Subcutaneous adipose tissue (tissue), 4 donors: ENCODE results near the gene KCTD12. TPM values are rescaled to one million over a fixed set of nuclear protein-coding genes. Genes with fewer than 3 reads are reported as not detected.

Source experiments
- CTCF ChIP-seq: fragments of 450-650 bp; IDR thresholded peaks from one replicate; pipeline ENCODE4 v1.5.1; 2016; ENCODE audit warnings: low read depth, mild to moderate bottlenecking, control low read depth, antibody characterized with exemption, moderate library complexity
- total RNA-seq, 4 donors: library from RNA; depleted of rRNA; stranded (reverse); fragments of >200 nt; gene quantifications; one replicate each; pipeline ENCODE4 v1.1.0, GENCODE V29; 2016

Gene KCTD12
- total RNA-seq, 4 donors from 2014 or later = 114 to 211 (median 151) TPM

GRCh38 chr13:76925115-76925514, 38.9 kb upstream of the KCTD12 start:
- no peak for TF ChIP-seq CTCF

GRCh38 chr13:76921516-76921915, 35.3 kb upstream of the KCTD12 start:
- TF ChIP-seq CTCF = no peak

GRCh38 chr13:76917095-76917494, 30.9 kb upstream of the KCTD12 start:
- no peak for TF ChIP-seq CTCF

- TF ChIP-seq CTCF = no peak
Observed at GRCh38 chr13:76913898-76914297, 27.7 kb upstream of the KCTD12 start.

GRCh38 chr13:76912476-76912875, 26.3 kb upstream of the KCTD12 start:
- TF ChIP-seq CTCF = no peak

- no peak for TF ChIP-seq CTCF
Observed at GRCh38 chr13:76904507-76904906, 18.3 kb upstream of the KCTD12 start.

GRCh38 chr13:76903544-76904162, 17.4 kb upstream of the KCTD12 start:
- TF ChIP-seq CTCF = no peak
